Ishikawa (cell line): ENCODE data around the gene ZMAT3.

Experiments used
- CEBPB ChIP-seq: IDR thresholded peaks from 2 replicates; pipeline ENCODE4 v1.6.1; 2012
- CREB1 ChIP-seq: IDR thresholded peaks from 2 replicates; pipeline ENCODE4 v1.6.1; 2012; ENCODE audit warnings: low read depth
- EGR1 ChIP-seq: IDR thresholded peaks from 2 replicates; pipeline ENCODE4 v1.6.1; 2012
- RAD21 ChIP-seq: IDR thresholded peaks from 2 replicates; pipeline ENCODE4 v1.6.1; 2012; ENCODE audit warnings: low read depth
- TEAD4 ChIP-seq: IDR thresholded peaks from 2 replicates; pipeline ENCODE4 v1.6.1; 2012
- TF ChIP-seq, protein P1 (sequence below): IDR thresholded peaks from 2 replicates; pipeline ENCODE4 v1.6.1; 2012; ENCODE audit warnings: low read depth, mild to moderate bottlenecking

DNA sequence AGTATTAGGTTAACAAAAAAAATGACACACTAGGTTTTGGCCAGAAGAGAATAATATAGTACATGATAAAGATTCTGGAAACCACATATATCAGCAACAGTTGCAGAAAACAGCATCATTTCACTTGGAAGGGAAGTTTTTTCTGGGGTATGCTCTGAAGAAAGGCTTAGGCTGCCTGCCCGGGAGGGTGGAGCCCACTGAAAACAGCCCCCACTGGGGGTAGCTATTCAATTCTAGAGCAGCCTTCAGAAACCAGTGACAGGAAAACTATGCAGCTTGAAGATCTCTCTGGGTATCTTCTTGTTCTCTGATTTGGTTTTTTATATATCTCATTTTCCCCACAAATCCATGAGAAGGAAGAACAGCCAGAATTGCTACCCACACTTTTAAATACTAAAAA lies 43.2 kb downstream of the ZMAT3 start:
- TF ChIP-seq CREB1, result no peak
- TF ChIP-seq, protein P1, sequence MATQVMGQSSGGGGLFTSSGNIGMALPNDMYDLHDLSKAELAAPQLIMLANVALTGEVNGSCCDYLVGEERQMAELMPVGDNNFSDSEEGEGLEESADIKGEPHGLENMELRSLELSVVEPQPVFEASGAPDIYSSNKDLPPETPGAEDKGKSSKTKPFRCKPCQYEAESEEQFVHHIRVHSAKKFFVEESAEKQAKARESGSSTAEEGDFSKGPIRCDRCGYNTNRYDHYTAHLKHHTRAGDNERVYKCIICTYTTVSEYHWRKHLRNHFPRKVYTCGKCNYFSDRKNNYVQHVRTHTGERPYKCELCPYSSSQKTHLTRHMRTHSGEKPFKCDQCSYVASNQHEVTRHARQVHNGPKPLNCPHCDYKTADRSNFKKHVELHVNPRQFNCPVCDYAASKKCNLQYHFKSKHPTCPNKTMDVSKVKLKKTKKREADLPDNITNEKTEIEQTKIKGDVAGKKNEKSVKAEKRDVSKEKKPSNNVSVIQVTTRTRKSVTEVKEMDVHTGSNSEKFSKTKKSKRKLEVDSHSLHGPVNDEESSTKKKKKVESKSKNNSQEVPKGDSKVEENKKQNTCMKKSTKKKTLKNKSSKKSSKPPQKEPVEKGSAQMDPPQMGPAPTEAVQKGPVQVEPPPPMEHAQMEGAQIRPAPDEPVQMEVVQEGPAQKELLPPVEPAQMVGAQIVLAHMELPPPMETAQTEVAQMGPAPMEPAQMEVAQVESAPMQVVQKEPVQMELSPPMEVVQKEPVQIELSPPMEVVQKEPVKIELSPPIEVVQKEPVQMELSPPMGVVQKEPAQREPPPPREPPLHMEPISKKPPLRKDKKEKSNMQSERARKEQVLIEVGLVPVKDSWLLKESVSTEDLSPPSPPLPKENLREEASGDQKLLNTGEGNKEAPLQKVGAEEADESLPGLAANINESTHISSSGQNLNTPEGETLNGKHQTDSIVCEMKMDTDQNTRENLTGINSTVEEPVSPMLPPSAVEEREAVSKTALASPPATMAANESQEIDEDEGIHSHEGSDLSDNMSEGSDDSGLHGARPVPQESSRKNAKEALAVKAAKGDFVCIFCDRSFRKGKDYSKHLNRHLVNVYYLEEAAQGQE, result no peak
- no peak for TF ChIP-seq EGR1
- no peak for TF ChIP-seq RAD21
- TF ChIP-seq CEBPB, result no peak
- no peak for TF ChIP-seq TEAD4
